ENCODE results near the gene TLCD3B. TPM values are rescaled to one million over a fixed set of nuclear protein-coding genes. Genes with fewer than 3 reads are reported as not detected.
"Not testable (repeated sequence)": the region's sequence is repeated elsewhere in the genome, so short reads cannot be mapped to it uniquely, and the experiment has no call there.

Gene TLCD3B
- total and polyA plus RNA-seq, 2 experiments from 2014 or later: 0.13 TPM; not detected in 1

- in situ Hi-C loops (cut with MboI): no loop called here
- Histone ChIP-seq H3K27ac (peak overlapping the region; percentile 80), H2AFZ (peak overlapping the region; percentile 56), H3K4me1 (ENCODE audit: insufficient read depth) (peaks cover 15% of the 10 kb centered on the region), H3K9me3 (ENCODE audit: low read depth) (no peaks in the 10 kb centered on the region), H3K4me2 (ENCODE audit: unreplicated experiment) (peak overlapping the region; percentile 16), H4K20me1 (ENCODE audit: insufficient read depth) (no peaks in the 10 kb centered on the region), H3K4me3 (no peak overlapping the region), H3K9me2 (ENCODE audit: insufficient read depth) (no peaks in the 10 kb centered on the region), H3K79me2 (ENCODE audit: insufficient read depth) (peaks cover 9% of the 10 kb centered on the region; the same call in 1 of the 2 replicates), H3K36me3 (ENCODE audit: low read depth) (no peaks in the 10 kb centered on the region), H3K9ac (peak overlapping the region; percentile 52), H3F3A (ENCODE audit: insufficient read depth) (peaks cover 13% of the 10 kb centered on the region; the same call in 1 of the 2 replicates), H3K27me3 (replicated peaks; ENCODE audit: insufficient read depth) (no peaks in the 10 kb centered on the region)
- peak; percentile 92 for DNase-seq
- 16 to 18% methylated on average over 3 of the region's 3 CpGs for WGBS, 2 experiments (ENCODE audit: low coverage in 1 of 2, low lambda C conversion rate in 2 of 2, missing lambda C conversion rate in 2 of 2)
- no peak for TF ChIP-seq EZH2phosphoT487 (IDR thresholded peaks at IDR 0.05; ENCODE audit: insufficient read depth, low read depth)
Measured at GRCh38 chr16:30051518-30051917, 20.4 kb upstream of the TLCD3B start.

DNA sequence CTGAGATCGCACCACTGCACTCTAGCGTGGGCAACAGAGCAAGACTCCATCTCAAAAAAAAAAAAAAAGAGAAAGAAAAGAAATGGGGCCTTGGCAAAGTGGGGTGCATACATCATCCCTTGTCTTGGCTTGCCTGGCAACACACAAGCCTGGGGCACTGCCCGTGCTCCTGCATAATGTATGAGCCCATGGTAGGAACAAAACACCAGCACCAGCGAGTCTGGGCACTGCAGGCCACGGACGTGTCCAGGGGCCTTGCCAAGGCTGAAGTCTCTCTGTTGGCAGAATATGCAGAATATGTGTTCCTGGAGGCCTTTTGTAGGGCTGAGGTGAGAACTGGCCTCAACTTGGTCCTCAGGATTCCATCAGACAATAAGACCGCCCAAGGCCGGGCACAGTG is 18.8 kb upstream of the TLCD3B start:
- Histone ChIP-seq H3K9me2 (ENCODE audit: insufficient read depth) (no peaks in the 10 kb centered on the region), H3K36me3 (ENCODE audit: low read depth) (no peaks in the 10 kb centered on the region), H3K27me3 (replicated peaks; ENCODE audit: insufficient read depth) (no peaks in the 10 kb centered on the region), H3K27ac (no peak overlapping the region), H2AFZ (no peak overlapping the region), H3F3A (ENCODE audit: insufficient read depth) (peaks cover 13% of the 10 kb centered on the region; the same call in 1 of the 2 replicates), H3K9me3 (ENCODE audit: low read depth) (no peaks in the 10 kb centered on the region), H3K4me3 (no peak overlapping the region), H3K9ac (no peak overlapping the region), H3K79me2 (ENCODE audit: insufficient read depth) (peaks cover 9% of the 10 kb centered on the region; the same call in 1 of the 2 replicates), H4K20me1 (ENCODE audit: insufficient read depth) (no peaks in the 10 kb centered on the region), H3K4me1 (ENCODE audit: insufficient read depth) (peaks cover 15% of the 10 kb centered on the region), H3K4me2 (ENCODE audit: unreplicated experiment) (no peak overlapping the region)
- DNase-seq: no peak
- in situ Hi-C loops (cut with MboI): no loop called here
- 89 to 95% methylated on average over 8 of the region's 8 CpGs for WGBS, 2 experiments (ENCODE audit: low coverage in 1 of 2, low lambda C conversion rate in 2 of 2, missing lambda C conversion rate in 2 of 2)
- TF ChIP-seq EZH2 (IDR thresholded peaks at IDR 0.05; ENCODE audit: insufficient read depth, poor library complexity, severe bottlenecking) (no peak), EZH2phosphoT487 (IDR thresholded peaks at IDR 0.05; ENCODE audit: insufficient read depth, low read depth) (no peak)

GRCh38 chr16:30046588-30046987 is 15.5 kb upstream of the TLCD3B start:
- in situ Hi-C loops (cut with MboI): no loop called here
- Histone ChIP-seq H4K20me1 (ENCODE audit: insufficient read depth) (no peaks in the 10 kb centered on the region), H3F3A (ENCODE audit: insufficient read depth) (peaks cover 7% of the 10 kb centered on the region; the same call in 1 of the 2 replicates), H3K27ac (no peak overlapping the region), H2AFZ (no peak overlapping the region), H3K9me3 (ENCODE audit: low read depth) (no peaks in the 10 kb centered on the region), H3K9me2 (ENCODE audit: insufficient read depth) (no peaks in the 10 kb centered on the region), H3K4me3 (no peak overlapping the region), H3K9ac (no peak overlapping the region), H3K79me2 (ENCODE audit: insufficient read depth) (no peaks in the 10 kb centered on the region), H3K4me1 (ENCODE audit: insufficient read depth) (peaks cover 5% of the 10 kb centered on the region), H3K4me2 (ENCODE audit: unreplicated experiment) (no peak overlapping the region), H3K27me3 (replicated peaks; ENCODE audit: insufficient read depth) (no peaks in the 10 kb centered on the region), H3K36me3 (ENCODE audit: low read depth) (no peaks in the 10 kb centered on the region)
- DNase-seq: no peak
- WGBS, 2 experiments (ENCODE audit: low coverage in 1 of 2, low lambda C conversion rate in 2 of 2, missing lambda C conversion rate in 2 of 2): 59 to 61% methylated on average over 1 of the region's 1 CpG
- no peak for TF ChIP-seq EZH2 (IDR thresholded peaks at IDR 0.05; ENCODE audit: insufficient read depth, poor library complexity, severe bottlenecking)
- no peak for TF ChIP-seq EZH2phosphoT487 (IDR thresholded peaks at IDR 0.05; ENCODE audit: insufficient read depth, low read depth)

DNA sequence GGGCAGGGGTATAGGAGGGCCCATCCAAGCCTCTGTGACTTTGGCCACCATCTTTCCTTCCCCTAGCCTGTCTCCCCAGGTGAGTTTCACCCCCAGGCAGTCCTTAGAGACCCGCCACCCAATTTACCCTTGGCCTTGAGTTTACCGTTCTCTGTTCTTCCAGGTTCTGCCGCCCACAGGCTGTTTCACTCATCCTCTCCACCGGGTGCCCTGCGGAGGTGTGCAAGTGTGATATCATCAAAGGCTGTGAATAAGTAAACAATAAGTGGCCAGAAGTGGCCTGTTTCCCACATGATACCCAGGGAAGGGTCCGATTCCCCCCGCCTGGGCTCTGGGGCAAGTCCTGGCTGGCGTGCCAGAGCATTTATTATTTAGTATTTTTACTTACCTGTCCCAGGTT is 15.1 kb upstream of the TLCD3B start:
- TF ChIP-seq EZH2 (IDR thresholded peaks at IDR 0.05; ENCODE audit: insufficient read depth, poor library complexity, severe bottlenecking): no peak
- TF ChIP-seq EZH2phosphoT487 (IDR thresholded peaks at IDR 0.05; ENCODE audit: insufficient read depth, low read depth): no peak
- 72 to 77% methylated on average over 8 of the region's 8 CpGs for WGBS, 2 experiments (ENCODE audit: low coverage in 1 of 2, low lambda C conversion rate in 2 of 2, missing lambda C conversion rate in 2 of 2)
- H3K9ac ChIP-seq: no peak overlapping the region
- in situ Hi-C loops (cut with MboI): no loop called here
- no peak overlapping the region for H2AFZ ChIP-seq
- H3K36me3 ChIP-seq (ENCODE audit: low read depth): no peaks in the 10 kb centered on the region
- no peaks in the 10 kb centered on the region for H4K20me1 ChIP-seq (ENCODE audit: insufficient read depth)
- no peak for DNase-seq
- H3K79me2 ChIP-seq (ENCODE audit: insufficient read depth): no peaks in the 10 kb centered on the region
- H3F3A ChIP-seq (ENCODE audit: insufficient read depth): peaks cover 3% of the 10 kb centered on the region; the same call in 1 of the 2 replicates
- no peak overlapping the region for H3K27ac ChIP-seq
- no peaks in the 10 kb centered on the region for H3K27me3 ChIP-seq (replicated peaks; ENCODE audit: insufficient read depth)
- no peaks in the 10 kb centered on the region for H3K9me2 ChIP-seq (ENCODE audit: insufficient read depth)
- H3K4me1 ChIP-seq (ENCODE audit: insufficient read depth): peaks cover 1% of the 10 kb centered on the region
- H3K9me3 ChIP-seq (ENCODE audit: low read depth): no peaks in the 10 kb centered on the region
- no peak overlapping the region for H3K4me2 ChIP-seq (ENCODE audit: unreplicated experiment)
- no peak overlapping the region for H3K4me3 ChIP-seq

- Histone ChIP-seq H4K20me1 (ENCODE audit: insufficient read depth) (no peaks in the 10 kb centered on the region), H3K4me1 (ENCODE audit: insufficient read depth) (no peaks in the 10 kb centered on the region), H3K27me3 (replicated peaks; ENCODE audit: insufficient read depth) (no peaks in the 10 kb centered on the region), H3K27ac (no peak overlapping the region), H3K36me3 (ENCODE audit: low read depth) (no peaks in the 10 kb centered on the region), H2AFZ (no peak overlapping the region), H3K4me3 (no peak overlapping the region), H3K79me2 (ENCODE audit: insufficient read depth) (no peaks in the 10 kb centered on the region), H3K9ac (no peak overlapping the region), H3K9me2 (ENCODE audit: insufficient read depth) (no peaks in the 10 kb centered on the region), H3K4me2 (ENCODE audit: unreplicated experiment) (no peak overlapping the region), H3K9me3 (ENCODE audit: low read depth) (no peaks in the 10 kb centered on the region), H3F3A (ENCODE audit: insufficient read depth) (no peaks in the 10 kb centered on the region)
- 27 to 28% methylated on average over 5 of the region's 5 CpGs for WGBS, 2 experiments (ENCODE audit: low coverage in 1 of 2, low lambda C conversion rate in 2 of 2, missing lambda C conversion rate in 2 of 2)
- in situ Hi-C loops (cut with MboI): no loop called here
- peak; percentile 65 for DNase-seq
- no peak for TF ChIP-seq EZH2phosphoT487 (IDR thresholded peaks at IDR 0.05; ENCODE audit: insufficient read depth, low read depth)
- TF ChIP-seq EZH2 (IDR thresholded peaks at IDR 0.05; ENCODE audit: insufficient read depth, poor library complexity, severe bottlenecking): no peak
Measured at GRCh38 chr16:30041841-30042240, 10.8 kb upstream of the TLCD3B start.

GRCh38 chr16:30040690-30041089 is 9.6 kb upstream of the TLCD3B start:
- H3K36me3 ChIP-seq (ENCODE audit: low read depth); H4K20me1 ChIP-seq (ENCODE audit: insufficient read depth); H3K9ac ChIP-seq; H3K27me3 ChIP-seq (replicated peaks; ENCODE audit: insufficient read depth); H3K4me3 ChIP-seq; in situ Hi-C loops (cut with MboI); H3K79me2 ChIP-seq (ENCODE audit: insufficient read depth); DNase-seq; H3K27ac ChIP-seq; H3K4me2 ChIP-seq (ENCODE audit: unreplicated experiment); H3K9me2 ChIP-seq (ENCODE audit: insufficient read depth); H3F3A ChIP-seq (ENCODE audit: insufficient read depth); H2AFZ ChIP-seq; H3K9me3 ChIP-seq (ENCODE audit: low read depth); H3K4me1 ChIP-seq (ENCODE audit: insufficient read depth): not testable (repeated sequence)
- 65 to 66% methylated on average over 5 of the region's 5 CpGs for WGBS, 2 experiments (ENCODE audit: low coverage in 1 of 2, low lambda C conversion rate in 2 of 2, missing lambda C conversion rate in 2 of 2)

Data from GM23248 (cell line).